AG04450 (cell line): Measurements from ENCODE around the gene CNFN. TPM values are rescaled to one million over a fixed set of nuclear protein-coding genes. Genes with fewer than 3 reads are reported as not detected.

Source experiments
- CTCF ChIA-PET: fragments of 300-600, 350-600 bp; formaldehyde crosslinking; extraction: SDS; loops from one replicate; lab custom pipeline; 2022; ENCODE audit warnings: antibody characterized with exemption, inconsistent platforms; lab: Charles Lee
- POLR2A ChIA-PET: fragments of 350-600 bp; formaldehyde crosslinking; extraction: SDS; loops from one replicate; lab custom pipeline; 2021; ENCODE audit warnings: antibody characterized with exemption, inconsistent platforms; lab: Yijun Ruan, JAX
- DNase-seq: peaks from one replicate; pipeline ENCODE4 v3.0.0-alpha.2; 2011; ENCODE audit warnings: low read depth, low spot score
- H3K27ac ChIP-seq: one replicate; pipeline ENCODE4 v1.5.1; 2012; ENCODE audit warnings: low read depth, low read length, control low read depth
- H3K27me3 ChIP-seq: one replicate; pipeline ENCODE4 v1.6.0; 2012; ENCODE audit warnings: low read length; ENCODE audit not compliant: control insufficient read depth, insufficient read depth
- H3K4me3 ChIP-seq: 2 replicates; pipeline ENCODE4 v1.5.1; 2011; ENCODE audit warnings: mild to moderate bottlenecking, low read depth, low read length, control low read depth
- H3K9me3 ChIP-seq: 2 replicates; pipeline ENCODE4 v1.5.1; 2012; ENCODE audit warnings: low read length; ENCODE audit not compliant: control insufficient read depth, insufficient read depth
- polyA plus RNA-seq: library from polyadenylated mRNA; depleted of rRNA; stranded (reverse); fragments of >200 nt; gene quantifications from 2 replicates; pipeline ENCODE4 v1.2.3, GENCODE V29; 2011
- TF ChIP-seq, protein P1 (sequence below): IDR thresholded peaks from 2 replicates; pipeline ENCODE4 v1.5.1; 2011; ENCODE audit warnings: low read depth, low read length, control low read depth, inconsistent platforms

The CNFN gene
- polyA plus RNA-seq, 1 experiment, result 0.20 TPM

DNA sequence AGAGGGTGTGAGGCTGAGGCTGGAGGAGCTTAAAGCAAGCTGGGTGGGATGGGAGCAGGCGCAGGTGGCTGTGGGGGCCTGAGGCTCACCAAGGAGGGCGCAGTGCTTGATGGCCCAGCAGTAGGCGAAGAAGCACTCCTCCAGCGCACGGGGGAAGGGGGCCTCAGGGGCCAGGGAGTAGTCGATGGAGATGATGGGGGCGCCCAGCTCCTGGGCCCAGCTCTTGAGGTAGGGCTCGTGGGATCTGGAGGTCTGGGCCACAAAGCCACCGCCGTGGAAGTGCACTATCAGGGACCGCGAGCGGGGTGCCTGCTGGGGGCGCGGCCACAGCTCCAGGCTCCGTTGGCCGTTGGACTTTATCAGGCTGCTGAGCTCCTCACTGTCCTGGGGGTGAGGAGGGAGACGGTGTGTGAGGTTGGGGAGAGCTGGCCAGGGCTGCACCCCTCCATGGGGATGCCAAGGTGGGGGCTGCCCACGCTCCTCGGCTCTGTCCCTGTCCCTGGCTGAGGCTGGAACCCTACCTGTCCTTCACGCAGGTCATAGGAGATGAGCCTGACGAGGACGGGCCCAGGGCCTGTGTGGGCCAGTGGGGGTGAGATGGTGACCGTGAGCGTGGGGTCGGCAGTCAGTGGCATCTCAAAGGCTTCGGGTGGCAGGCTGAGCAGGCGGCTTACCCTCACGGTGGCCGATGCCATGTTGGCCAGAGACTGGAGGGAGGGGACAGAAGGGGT is 17.2 kb upstream of the CNFN start:
- DNase-seq, result no peak
- POLR2A ChIA-PET, result no interaction called here
- no peak overlapping the region for H3K4me3 ChIP-seq
- no peaks in the 10 kb centered on the region for H3K27me3 ChIP-seq
- CTCF ChIA-PET, result interaction anchor here (1.0 to 1.4 kb wide), 2 partner anchors 13 to 31 kb away, joined by 3 to 5 read pairs; no protein-coding TSS in a partner anchor
- H3K9me3 ChIP-seq, result no peaks in the 10 kb centered on the region
- TF ChIP-seq, protein P1, sequence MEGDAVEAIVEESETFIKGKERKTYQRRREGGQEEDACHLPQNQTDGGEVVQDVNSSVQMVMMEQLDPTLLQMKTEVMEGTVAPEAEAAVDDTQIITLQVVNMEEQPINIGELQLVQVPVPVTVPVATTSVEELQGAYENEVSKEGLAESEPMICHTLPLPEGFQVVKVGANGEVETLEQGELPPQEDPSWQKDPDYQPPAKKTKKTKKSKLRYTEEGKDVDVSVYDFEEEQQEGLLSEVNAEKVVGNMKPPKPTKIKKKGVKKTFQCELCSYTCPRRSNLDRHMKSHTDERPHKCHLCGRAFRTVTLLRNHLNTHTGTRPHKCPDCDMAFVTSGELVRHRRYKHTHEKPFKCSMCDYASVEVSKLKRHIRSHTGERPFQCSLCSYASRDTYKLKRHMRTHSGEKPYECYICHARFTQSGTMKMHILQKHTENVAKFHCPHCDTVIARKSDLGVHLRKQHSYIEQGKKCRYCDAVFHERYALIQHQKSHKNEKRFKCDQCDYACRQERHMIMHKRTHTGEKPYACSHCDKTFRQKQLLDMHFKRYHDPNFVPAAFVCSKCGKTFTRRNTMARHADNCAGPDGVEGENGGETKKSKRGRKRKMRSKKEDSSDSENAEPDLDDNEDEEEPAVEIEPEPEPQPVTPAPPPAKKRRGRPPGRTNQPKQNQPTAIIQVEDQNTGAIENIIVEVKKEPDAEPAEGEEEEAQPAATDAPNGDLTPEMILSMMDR, result no peak
- no peak overlapping the region for H3K27ac ChIP-seq

DNA sequence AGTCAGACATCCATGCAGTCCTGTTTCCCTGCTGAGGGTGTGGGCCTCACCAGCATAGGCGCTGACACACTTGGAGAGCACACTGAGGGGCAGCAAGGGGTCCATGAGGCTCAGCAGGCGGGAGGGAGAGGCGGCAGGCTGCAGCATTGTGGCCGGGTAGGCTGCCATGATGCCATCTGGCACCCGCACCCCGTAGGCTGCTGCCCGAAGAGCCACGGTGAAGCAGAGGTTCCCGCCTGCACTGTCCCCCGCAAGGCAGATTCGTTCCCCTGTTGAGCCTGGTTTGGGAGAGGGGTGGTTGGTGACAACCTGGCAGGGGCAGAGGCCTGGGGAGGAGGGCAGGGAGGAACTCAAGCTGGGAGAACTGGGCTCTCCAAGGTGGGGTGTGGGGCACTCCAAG is 16.0 kb upstream of the CNFN start:
- DNase-seq, result no peak
- ChIA-PET CTCF (no interaction called here), POLR2A (no interaction called here)
- TF ChIP-seq, protein P1, result no peak
- no peak overlapping the region for H3K4me3 ChIP-seq
- H3K27ac ChIP-seq, result no peak overlapping the region
- H3K9me3 ChIP-seq, result no peaks in the 10 kb centered on the region
- H3K27me3 ChIP-seq, result no peaks in the 10 kb centered on the region

DNA sequence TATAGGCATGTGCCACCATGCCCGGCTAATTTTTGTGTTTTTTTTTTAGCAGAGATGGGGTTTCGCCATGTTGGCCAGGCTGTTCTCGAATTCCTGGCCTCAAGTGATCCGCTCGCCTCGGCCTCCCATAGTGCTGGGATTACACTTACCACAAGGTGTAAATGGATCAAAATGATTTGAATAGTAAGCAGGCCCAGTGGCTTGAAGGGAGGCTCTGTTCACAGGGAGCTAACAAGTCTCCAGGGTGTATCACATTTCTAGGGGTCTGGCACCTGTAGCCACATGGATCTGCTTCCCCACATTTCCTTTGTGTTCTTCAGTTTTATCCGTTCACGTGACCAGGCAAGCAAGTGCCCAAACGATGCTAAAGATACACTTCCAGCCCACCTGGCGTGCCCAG is 13.5 kb upstream of the CNFN start:
- Histone ChIP-seq H3K9me3 (no peaks in the 10 kb centered on the region), H3K27me3 (no peaks in the 10 kb centered on the region), H3K4me3 (no peak overlapping the region), H3K27ac (no peak overlapping the region)
- CTCF ChIA-PET, result interaction anchor here (1.1 kb wide), 1 partner anchor 295 kb away, joined by 3 read pairs; no protein-coding TSS in a partner anchor
- POLR2A ChIA-PET, result no interaction called here
- DNase-seq, result no peak
- TF ChIP-seq, protein P1, result no peak

DNA sequence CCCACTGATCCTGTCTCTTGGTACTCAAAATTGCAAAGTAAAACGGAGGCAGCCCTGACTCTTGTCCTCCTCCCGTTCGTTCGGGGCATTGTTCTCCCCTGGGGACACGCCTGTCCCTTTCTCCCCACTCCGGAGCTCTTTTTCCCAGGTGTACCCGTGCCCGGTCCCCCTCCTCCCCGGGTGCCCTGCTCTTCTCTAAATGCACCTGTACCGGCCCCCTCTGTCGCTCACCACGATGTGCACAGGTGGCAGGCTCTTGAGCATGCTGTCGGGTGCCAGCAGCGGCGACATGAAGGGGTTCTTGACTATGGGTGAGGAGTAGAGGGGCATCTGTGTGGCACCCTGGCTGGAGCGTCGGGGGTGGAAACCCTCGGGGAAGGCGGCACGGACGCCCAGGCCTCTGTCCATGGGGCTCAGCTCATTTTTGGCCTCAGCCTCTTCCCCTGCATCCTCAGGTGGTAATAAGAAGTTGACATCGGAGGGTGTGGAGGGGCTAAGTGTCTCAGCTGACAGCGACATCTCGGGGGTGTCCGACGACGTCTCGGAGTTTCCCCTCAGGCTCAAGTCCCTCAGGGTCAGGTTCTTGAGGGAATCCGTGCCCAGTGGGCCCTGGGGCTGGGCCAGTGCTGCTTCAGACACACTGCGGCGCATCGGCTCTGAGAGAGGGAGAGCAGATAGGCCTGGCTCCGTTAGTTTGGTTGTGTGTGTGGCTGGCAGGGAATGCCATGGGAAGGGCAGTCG is 12.4 kb upstream of the CNFN start:
- H3K27me3 ChIP-seq, result no peaks in the 10 kb centered on the region
- H3K4me3 ChIP-seq, result peak overlapping the region; percentile 66; the same call in 1 of the 2 replicates
- no peak for DNase-seq
- no peaks in the 10 kb centered on the region for H3K9me3 ChIP-seq
- peak overlapping the region; percentile 11 for H3K27ac ChIP-seq
- TF ChIP-seq, protein P1, result no peak
- POLR2A ChIA-PET, result no interaction called here
- CTCF ChIA-PET, result interaction anchor here (1.0 to 1.2 kb wide), 2 partner anchors 38 to 39 kb away, joined by 3 read pairs; no protein-coding TSS in a partner anchor
